GM12878 (cell line): ENCODE data around the gene CSTB. TPM values are rescaled to one million over a fixed set of nuclear protein-coding genes. Genes with fewer than 3 reads are reported as not detected.

Experiments used
- ATAC-seq: fragments of 200-7000 bp; cut with Tn5 transposase; 3 replicates; pipeline ENCODE4 v1.9.1; 2020; ENCODE audit warnings: mild to moderate bottlenecking, moderate library complexity
- BruUV-seq: library from RNA; stranded (reverse); fragments of 400-500 nt; replicated peaks from 2 replicates; lab custom pipeline; 2021; lab: Mats Ljungman, UMichigan
- CTCF ChIA-PET: fragments of 300-600 bp; sonication (Branson Sonifier 250); formaldehyde crosslinking; extraction: SDS; loops from one replicate; lab custom pipeline; 2021; ENCODE audit warnings: inconsistent platforms; lab: Yijun Ruan, JAX
- POLR2A ChIA-PET: fragments of 350-600 bp; formaldehyde crosslinking; extraction: SDS; loops from one replicate; lab custom pipeline; 2021; ENCODE audit warnings: inconsistent platforms; lab: Charles Lee
- RAD21 ChIA-PET: fragments of 300-600 bp; sonication (Branson Sonifier 250); formaldehyde crosslinking; loops from one replicate; lab custom pipeline; 2023; ENCODE audit warnings: antibody characterized with exemption; ENCODE audit not compliant: unreplicated experiment; lab: Charles Lee
- SMC1A ChIA-PET: fragments of 300-600 bp; sonication (Branson Sonifier 250); formaldehyde crosslinking; loops from one replicate; lab custom pipeline; 2023; ENCODE audit not compliant: unreplicated experiment, uncharacterized antibody; lab: Charles Lee
- DNase-seq: peaks from one replicate; pipeline ENCODE4 v3.0.0-alpha.2; 2011; ENCODE audit warnings: low read depth, low spot score
- FAIRE-seq: peaks from 3 replicates; lab custom pipeline; 2011; peaks lifted over from hg19 to GRCh38; lab: Jason Lieb, UNC
- H2AFZ ChIP-seq: 2 replicates; pipeline ENCODE4 v1.6.0; 2011; ENCODE audit warnings: low read depth, low read length, control low read depth; ENCODE audit not compliant: control insufficient read depth
- H3K27ac ChIP-seq: 2 replicates; pipeline ENCODE4 v1.5.1; 2011; ENCODE audit warnings: control low read depth; ENCODE audit not compliant: control insufficient read depth, insufficient read depth
- H3K27me3 ChIP-seq, 2 experiments: replicated peaks in 1 of 2; 2 replicates each; pipeline versions ENCODE4 v1.6.0 to v1.6.1; 2011; ENCODE audit warnings: low read length in 1 of 2; ENCODE audit not compliant: control insufficient read depth in 2 of 2, insufficient read depth in 2 of 2
- H3K36me3 ChIP-seq, 2 experiments: 2 replicates each; pipeline ENCODE4 v1.5.1; 2011; ENCODE audit warnings: low read length in 1 of 2; ENCODE audit not compliant: control insufficient read depth in 2 of 2, insufficient read depth in 2 of 2
- H3K4me1 ChIP-seq: 2 replicates; pipeline ENCODE4 v1.6.1; 2011; ENCODE audit warnings: mild to moderate bottlenecking, low read length, moderate library complexity, mixed read lengths; ENCODE audit not compliant: control insufficient read depth, insufficient read depth
- H3K4me2 ChIP-seq: 2 replicates; pipeline ENCODE4 v1.6.0; 2011; ENCODE audit warnings: control low read depth; ENCODE audit not compliant: control insufficient read depth, insufficient read depth
- H3K4me3 ChIP-seq: fragments of 200-600 bp; sonication (generic); 2 replicates; pipeline ENCODE4 v1.5.1; 2016
- H3K79me2 ChIP-seq: 2 replicates; pipeline ENCODE4 v1.6.0; 2011; ENCODE audit warnings: low read length; ENCODE audit not compliant: control insufficient read depth, insufficient read depth
- H3K9ac ChIP-seq: 2 replicates; pipeline ENCODE4 v1.8.0; 2011; ENCODE audit warnings: low read length, control low read depth, mixed read lengths; ENCODE audit not compliant: control insufficient read depth, insufficient read depth
- H3K9me3 ChIP-seq: replicated peaks from 3 replicates; pipeline ENCODE4 v1.5.1; 2011; ENCODE audit warnings: mild to moderate bottlenecking, low read length; ENCODE audit not compliant: control insufficient read depth, insufficient read depth
- H4K20me1 ChIP-seq: 2 replicates; pipeline ENCODE4 v1.6.0; 2011; ENCODE audit not compliant: control insufficient read depth, insufficient read depth
- BMI1 ChIP-seq: fragments of 450-650 bp; IDR thresholded peaks from 2 replicates; pipeline ENCODE4 v1.6.1; 2016; ENCODE audit warnings: mild to moderate bottlenecking, moderate library complexity, borderline replicate concordance
- CHD4 ChIP-seq: fragments of 200-600 bp; sonication (generic); IDR thresholded peaks from 2 replicates; pipeline ENCODE4 v1.6.1; 2016; ENCODE audit warnings: mild to moderate bottlenecking
- E2F4 ChIP-seq: IDR thresholded peaks from 2 replicates; pipeline ENCODE4 v1.6.1; 2012; ENCODE audit warnings: low read depth, low read length, improper control_type of control experiment
- ESRRA ChIP-seq: IDR thresholded peaks from 2 replicates; pipeline ENCODE4 v1.6.1; 2012; ENCODE audit warnings: mild to moderate bottlenecking, low read length, improper control_type of control experiment
- FOXK2 ChIP-seq: fragments of 450-650 bp; IDR thresholded peaks from 2 replicates; pipeline ENCODE4 v1.6.1; 2017; ENCODE audit warnings: mild to moderate bottlenecking, moderate library complexity
- FOXM1 ChIP-seq: IDR thresholded peaks from 2 replicates; pipeline ENCODE4 v1.6.1; 2012; ENCODE audit warnings: low read depth, mild to moderate bottlenecking, inconsistent platforms, low read length, moderate library complexity
- IKZF2 ChIP-seq, 2 experiments: fragments of 450-650 bp; IDR thresholded peaks; 2 replicates each; pipeline ENCODE4 v1.6.1; 2017; ENCODE audit warnings: mild to moderate bottlenecking in 2 of 2, moderate library complexity in 2 of 2
- MEF2B ChIP-seq: fragments of 450-650 bp; IDR thresholded peaks from 2 replicates; pipeline ENCODE4 v1.6.1; 2018; ENCODE audit warnings: mild to moderate bottlenecking, moderate library complexity; ENCODE audit not compliant: partially characterized antibody, poor library complexity, severe bottlenecking
- MXI1 ChIP-seq: fragments of 150-350 bp; IDR thresholded peaks from 2 replicates; pipeline ENCODE4 v1.6.1; 2011; ENCODE audit warnings: low read depth, mild to moderate bottlenecking, inconsistent platforms, low read length, improper control_type of control experiment
- NKRF ChIP-seq: fragments of 450-650 bp; conservative IDR thresholded peaks from 2 replicates; pipeline ENCODE4 v1.6.1; 2017; ENCODE audit warnings: mild to moderate bottlenecking, moderate library complexity
- PAX8 ChIP-seq: fragments of 450-650 bp; IDR thresholded peaks from 2 replicates; pipeline ENCODE4 v1.6.1; 2017; ENCODE audit warnings: mild to moderate bottlenecking, moderate library complexity
- SKIL ChIP-seq: fragments of 450-650 bp; IDR thresholded peaks from 2 replicates; pipeline ENCODE4 v1.6.1; 2017; ENCODE audit warnings: mild to moderate bottlenecking, low read depth, inconsistent platforms; ENCODE audit not compliant: poor library complexity, severe bottlenecking
- SMAD5 ChIP-seq: IDR thresholded peaks from 2 replicates; pipeline ENCODE4 v1.6.1; 2016; ENCODE audit warnings: antibody characterized with exemption, low read depth
- SREBF2 ChIP-seq: IDR thresholded peaks from 2 replicates; pipeline ENCODE4 v1.6.1; 2012; ENCODE audit warnings: mild to moderate bottlenecking, low read length
- SUPT20H ChIP-seq: IDR thresholded peaks from 2 replicates; pipeline ENCODE4 v1.6.1; 2011; ENCODE audit warnings: low read depth, mild to moderate bottlenecking, low read length, moderate library complexity, borderline replicate concordance; ENCODE audit not compliant: control insufficient read depth
- YBX1 ChIP-seq: fragments of 450-650 bp; IDR thresholded peaks from 2 replicates; pipeline ENCODE4 v1.6.1; 2016; ENCODE audit warnings: antibody characterized with exemption
- ZBTB33 ChIP-seq: fragments of 450-650 bp; IDR thresholded peaks from 2 replicates; pipeline ENCODE4 v1.6.1; 2017; ENCODE audit warnings: mild to moderate bottlenecking
- ZNF622 ChIP-seq: fragments of 450-650 bp; IDR thresholded peaks from 2 replicates; pipeline ENCODE4 v1.6.1; 2017; ENCODE audit warnings: mild to moderate bottlenecking, inconsistent platforms
- ZZZ3 ChIP-seq: IDR thresholded peaks from 2 replicates; pipeline ENCODE4 v1.6.1; 2011; ENCODE audit warnings: low read depth; ENCODE audit not compliant: control insufficient read depth, insufficient read length
- WGBS: methylation state at CpG from one replicate; pipeline ENCODE4 v1.1.6; 2016; ENCODE audit warnings: low lambda C conversion rate; ENCODE audit not compliant: insufficient replicate concordance, insufficient coverage; ENCODE audit errors: missing lambda C conversion rate; 5-methylcytosine and 5-hydroxymethylcytosine counted together
- in situ Hi-C: fragments of 300-500 bp; cut with MboI; formaldehyde crosslinking; loops from 9 replicates; pipeline ENCODE4 v1.14.3; 2018; ENCODE audit warnings: mixed read lengths
- intact Hi-C: fragments of 100-400 bp; cut with micrococcal nuclease; formaldehyde crosslinking; loops from one replicate; pipeline ENCODE4 v1.14.2; 2022; ENCODE audit not compliant: unreplicated experiment
- polyA plus RNA-seq, 11 experiments: library from polyadenylated mRNA; depleted of rRNA in 4 of 11; unstranded in 6 of 11; stranded (reverse) in 5 of 11; fragments of >200 nt; fragmentation: Nextera tagmentation in 4 of 11; fragmentation: Illumina TruSeq in 1 of 11; extraction: Ambion mirVana in 4 of 11; extraction: Trizol in 1 of 11; gene quantifications; 1 replicate in 1 of 11; 2 replicates in 10 of 11; pipeline versions ENCODE4 v1.2.1 to v1.2.3, GENCODE V29; 2011 to 2016; ENCODE audit warnings: inconsistent platforms in 2 of 11, missing spikeins in 2 of 11, low read depth in 1 of 11
- total RNA-seq, 4 experiments: library from RNA; depleted of rRNA in 3 of 4; stranded (reverse); fragments of >200 nt in 3 of 4; fragmentation: Illumina TruSeq in 1 of 4; extraction: Trizol in 1 of 4; gene quantifications; 2 replicates each; pipeline versions ENCODE4 v1.2.1 to v1.2.3, GENCODE V29; 2013 to 2021

Gene CSTB
- total and polyA plus RNA-seq, 10 of the 15 experiments (the other 5 are each of a cell fraction or from before 2014, with no cell fraction given) = 12.5 to 82.7 (median 41.9) TPM

GRCh38 chr21:43808367-43808766 is 32.3 kb upstream of the CSTB start:
- H3K4me1 ChIP-seq = peaks cover 60% of the 10 kb centered on the region
- ChIA-PET SMC1A (interaction anchor here (0.7 to 3.3 kb wide), 4 partner anchors 60 to 167 kb away, joined by 3 to 16 read pairs (median 4); no protein-coding TSS in a partner anchor), RAD21 (interaction anchor here (0.6 to 1.2 kb wide), 3 partner anchors 80 to 134 kb away, joined by 3 to 4 read pairs (median 4); no protein-coding TSS in a partner anchor), POLR2A (interaction anchor here (0.7 kb wide), 1 partner anchor 113 kb away, joined by 4 read pairs; no protein-coding TSS in a partner anchor), CTCF (interaction anchor here (0.7 to 4.5 kb wide), 5 partner anchors 59 to 669 kb away, joined by 3 to 39 read pairs (median 5); no protein-coding TSS in a partner anchor)
- H3K27me3 ChIP-seq = no peaks in the 10 kb centered on the region
- H3K4me2 ChIP-seq = no peak overlapping the region
- ATAC-seq (no peak), FAIRE-seq (no peak), DNase-seq (no peak)
- H3K4me3 ChIP-seq = no peak overlapping the region
- intact Hi-C loops = no loop called here
- H4K20me1 ChIP-seq = no peaks in the 10 kb centered on the region
- WGBS = 90% methylated on average over 18 of the region's 18 CpGs
- peaks cover 0 to 13% of the 10 kb centered on the region in 2 experiments; a peak in 3 of 4 replicates for H3K36me3 ChIP-seq
- H3K9me3 ChIP-seq = no peaks in the 10 kb centered on the region
- no peak overlapping the region for H2AFZ ChIP-seq
- H3K9ac ChIP-seq = no peak overlapping the region
- no TSS peak for BruUV-seq
- in situ Hi-C loops = loop anchor here (5.0 kb wide), 2 partner anchors 114 to 169 kb away; no protein-coding TSS in a partner anchor
- peaks cover 7% of the 10 kb centered on the region for H3K79me2 ChIP-seq
- no peak overlapping the region for H3K27ac ChIP-seq
- TF ChIP-seq MXI1 (no peak), SREBF2 (no peak), YBX1 (no peak), SKIL (no peak), NKRF (no peak), ZNF622 (no peak), PAX8 (no peak), MEF2B (no peak), E2F4 (no peak), CHD4 (no peak), SMAD5 (no peak), FOXM1 (no peak), SUPT20H (no peak), BMI1 (no peak), ZZZ3 (no peak), FOXK2 (no peak), ESRRA (no peak), ZBTB33 (no peak), IKZF2 (IDR thresholded peaks at IDR 0.05) (no peak)
